IPS-NIHi7 (cell line): Measurements from ENCODE around the gene HOXC13.

Source experiments
- DNase-seq: peaks from one replicate; pipeline ENCODE4 v3.0.0; 2012; ENCODE audit warnings: mixed read lengths; ENCODE audit errors: extremely low spot score

HOXC13 gene

DNA sequence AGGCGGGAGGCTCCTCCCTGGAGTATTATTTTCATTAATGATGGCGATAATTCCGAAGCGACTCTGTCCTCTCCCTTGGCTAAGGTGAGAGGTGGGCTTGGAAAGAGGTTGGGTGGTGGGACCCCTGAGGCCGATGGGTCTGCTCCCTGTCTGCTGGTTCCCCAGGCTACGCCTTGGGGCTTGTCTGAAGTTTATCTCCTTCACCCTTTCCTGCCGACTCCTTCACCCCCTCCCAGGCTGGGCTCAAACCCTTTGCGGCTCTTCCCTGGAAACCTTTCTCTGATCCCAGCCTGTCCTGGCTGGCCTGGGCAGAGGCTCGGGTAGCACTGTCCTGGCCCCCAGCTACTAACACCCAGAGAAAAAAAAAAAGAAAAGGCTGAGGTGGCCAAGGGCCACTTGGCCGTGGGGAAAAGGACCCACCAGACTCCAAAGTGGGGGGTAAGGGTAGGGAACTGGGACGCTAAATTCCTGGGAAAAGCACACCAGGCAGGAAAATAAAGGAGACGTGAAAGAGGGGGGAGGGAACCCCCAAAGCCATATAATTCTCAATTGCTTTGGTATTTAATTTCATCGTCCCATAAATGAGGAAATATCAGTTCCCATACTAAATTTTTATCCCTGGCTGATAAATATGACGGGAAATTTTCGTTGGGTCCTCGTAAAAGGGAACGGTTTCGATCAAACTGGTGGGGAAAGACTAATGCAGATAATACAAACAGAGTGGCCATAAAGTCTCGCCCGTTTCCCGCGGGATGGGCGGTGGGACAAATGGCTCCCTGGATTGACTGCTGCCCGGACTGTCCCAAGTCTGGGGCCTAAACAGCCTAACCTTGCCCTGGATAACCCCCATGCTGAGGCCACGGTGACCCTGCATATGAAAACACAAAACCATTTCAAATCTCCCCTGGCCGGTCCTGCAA is 44.3 kb downstream of the HOXC13 start:
- DNase-seq, result no peak

DNA sequence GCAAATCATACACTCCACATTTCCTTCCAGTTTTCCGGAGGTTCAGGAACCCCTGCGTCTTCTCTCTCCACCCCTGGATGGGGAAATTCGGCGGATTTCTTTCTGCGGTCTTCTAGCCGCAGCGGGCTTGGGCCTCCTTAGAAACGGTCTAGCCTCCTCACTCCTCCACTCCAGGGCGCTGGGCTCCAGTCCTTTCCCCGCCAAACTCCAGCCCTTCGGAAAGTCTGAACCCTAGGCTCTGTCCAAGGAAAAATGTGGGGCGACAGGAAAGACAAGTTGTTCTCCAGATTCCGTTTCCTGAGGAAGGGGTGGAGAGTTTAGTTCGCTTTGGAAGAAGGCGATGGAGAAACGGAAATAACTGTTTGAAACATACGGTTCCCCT is 44.9 kb downstream of the HOXC13 start:
- no peak for DNase-seq

- DNase-seq, result no peak
Measured at GRCh38 chr12:53983950-53984572, 45.4 kb downstream of the HOXC13 start.

GRCh38 chr12:53984901-53985691 is 46.5 kb downstream of the HOXC13 start, which contains the start of gene HOXC10:
TSS of gene HOXC10 (plus strand) at chr12:53985146. CDS start at chr12:53985260, 114 bp downstream.
- peak; percentile 88 for DNase-seq

- DNase-seq, result no peak
Measured at GRCh38 chr12:53985692-53985993, 47.0 kb downstream of the HOXC13 start.

GRCh38 chr12:53985994-53986685 is 47.5 kb downstream of the HOXC13 start:
- no peak for DNase-seq

GRCh38 chr12:53986686-53987483 is 48.3 kb downstream of the HOXC13 start:
- no peak for DNase-seq

GRCh38 chr12:53987787-53988230 is 49.2 kb downstream of the HOXC13 start:
- DNase-seq, result no peak

- no peak for DNase-seq
Measured at GRCh38 chr12:53988541-53989226, 50.1 kb downstream of the HOXC13 start.

GRCh38 chr12:53989227-53990113 is 50.8 kb downstream of the HOXC13 start:
- no peak for DNase-seq

GRCh38 chr12:53990311-53991076 is 51.9 kb downstream of the HOXC13 start:
- no peak for DNase-seq

DNA sequence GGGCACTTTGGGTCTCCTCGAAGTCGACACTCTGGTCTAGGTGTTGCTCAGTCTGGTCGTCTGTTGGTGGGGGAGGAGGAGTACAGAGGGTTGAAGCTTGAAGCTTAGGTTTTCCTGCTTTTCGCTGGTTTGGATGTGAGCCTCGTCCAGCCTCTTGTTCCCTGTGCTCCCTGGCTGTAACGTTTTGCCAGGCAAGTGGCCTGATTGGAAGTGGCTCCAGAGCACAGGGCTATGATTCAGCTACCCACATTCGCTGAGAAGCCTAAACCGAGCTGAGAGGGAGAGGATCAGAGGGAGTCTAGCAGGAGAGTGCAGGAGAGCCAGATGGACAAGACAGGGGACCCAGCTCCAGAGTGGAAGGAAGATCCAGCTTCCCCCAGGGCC is 52.4 kb downstream of the HOXC13 start:
- DNase-seq, result no peak

DNA sequence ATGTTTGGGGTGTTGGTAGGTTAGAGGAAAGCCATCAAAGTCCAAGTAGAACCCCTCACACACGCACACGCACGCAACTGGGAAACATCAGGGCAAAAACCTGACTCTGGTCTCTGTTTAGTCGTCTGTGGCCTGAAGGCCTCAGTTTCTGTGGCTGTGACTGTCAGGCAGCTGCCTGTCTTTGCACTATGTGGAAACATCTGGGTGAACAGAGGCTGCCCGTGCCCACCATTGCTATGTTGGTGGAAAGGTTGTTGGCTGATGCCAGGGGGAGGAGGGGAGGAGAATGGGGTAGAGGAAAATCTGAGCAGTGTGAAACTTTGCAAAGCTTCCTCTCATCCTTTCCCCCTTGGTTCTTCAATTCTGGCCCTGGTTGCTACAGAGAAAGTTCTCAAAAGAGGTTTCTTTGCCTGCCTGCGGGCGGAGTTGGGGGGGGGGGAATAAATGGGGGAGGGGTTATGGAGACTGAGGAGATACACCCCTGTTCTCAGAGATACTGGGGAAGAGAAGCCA is 53.8 kb downstream of the HOXC13 start:
- DNase-seq, result no peak

- no peak for DNase-seq
Measured at GRCh38 chr12:53993162-53994008, 54.8 kb downstream of the HOXC13 start.

DNA sequence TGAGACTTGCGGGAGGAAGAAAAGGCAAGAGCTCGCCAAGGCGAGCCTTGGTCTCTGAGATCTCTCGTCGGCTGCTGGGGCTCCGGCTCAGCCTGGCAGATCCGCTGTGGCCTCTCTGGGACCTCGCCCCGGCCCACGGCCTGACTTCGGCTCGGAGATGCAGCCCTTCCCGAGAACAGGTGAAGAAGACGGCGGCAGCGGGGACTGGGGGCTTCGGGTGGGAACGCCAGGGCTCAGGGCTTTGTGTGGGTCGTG is 55.3 kb downstream of the HOXC13 start:
- no peak for DNase-seq

DNA sequence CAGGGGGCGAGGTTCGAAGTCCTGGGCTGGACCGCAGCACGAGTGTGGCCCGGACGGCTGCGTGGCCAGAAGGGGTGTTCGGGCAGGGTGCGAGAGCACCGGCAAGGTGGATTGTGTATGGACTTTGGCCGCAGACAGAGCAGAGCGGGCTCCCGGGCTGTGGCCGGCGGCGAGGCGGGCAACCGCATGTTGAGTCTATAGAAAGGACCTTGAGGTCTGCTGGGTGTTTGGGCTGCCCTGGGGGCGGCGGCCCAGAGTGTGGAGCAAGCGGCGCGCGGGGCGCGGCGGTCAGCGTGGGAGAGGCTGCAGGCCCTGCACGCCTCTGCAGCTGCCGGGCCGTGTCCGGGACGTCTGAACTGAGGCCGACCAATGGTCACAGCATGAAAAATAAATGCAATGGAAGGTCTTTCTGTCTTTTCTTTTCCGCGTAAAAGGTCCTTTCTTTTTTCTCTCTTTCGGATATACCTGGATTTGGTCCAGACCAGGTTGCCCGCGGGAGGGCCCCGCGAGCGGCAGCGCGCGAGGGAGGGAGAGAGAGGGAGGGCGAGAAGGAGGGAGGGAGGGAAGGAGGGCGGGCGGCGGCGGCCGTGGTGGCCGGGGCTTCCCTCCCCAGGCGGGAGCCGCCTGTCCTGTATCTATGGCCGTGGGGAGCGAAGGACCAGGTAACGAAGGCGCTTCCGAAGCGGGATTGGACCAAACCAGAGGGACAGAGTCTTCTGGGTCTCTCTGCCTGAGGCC is 55.8 kb downstream of the HOXC13 start:
- no peak for DNase-seq

DNA sequence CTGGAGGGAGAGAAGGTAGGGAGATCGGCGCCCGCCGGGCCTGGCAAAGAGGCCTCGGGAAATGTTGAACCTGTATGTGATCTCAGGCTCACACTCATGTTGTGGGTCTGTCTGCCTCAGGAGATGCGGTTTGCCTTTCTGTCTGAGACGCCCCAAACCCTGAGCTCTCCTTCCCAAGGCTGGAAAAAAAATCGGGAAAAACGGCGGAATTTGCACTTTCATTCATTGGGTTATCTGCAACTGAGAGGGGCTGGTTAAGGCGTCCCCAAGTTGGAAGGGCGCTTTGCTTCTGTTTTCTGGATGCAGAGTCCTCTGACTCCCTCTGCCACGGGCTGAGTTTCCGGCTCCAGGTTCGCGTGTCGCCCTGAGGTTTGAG is 56.4 kb downstream of the HOXC13 start:
- no peak for DNase-seq
